SK-N-MC (cell line): ENCODE data around the gene IFT81.

ENCODE experiments used
- EZH2 ChIP-seq: fragments of 200-600 bp; sonication (generic); IDR thresholded peaks from one replicate; pipeline ENCODE4 v1.6.1; 2017; ENCODE audit warnings: antibody characterized with exemption
- FOXP2 ChIP-seq: optimal IDR thresholded peaks from 2 replicates; pipeline ENCODE3; 2011; ENCODE audit warnings: mild to moderate bottlenecking, moderate library complexity; ENCODE audit not compliant: insufficient read depth; ENCODE audit errors: extremely low read length, control extremely low read depth
- POLR2AphosphoS5 ChIP-seq: IDR thresholded peaks from 2 replicates; pipeline ENCODE4 v1.6.1; 2012; ENCODE audit warnings: mild to moderate bottlenecking, low read depth, low read length, borderline replicate concordance

- TF ChIP-seq EZH2: no peak
- TF ChIP-seq POLR2AphosphoS5: no peak
- no peak for TF ChIP-seq FOXP2
These were observed 35.2 kb upstream of the IFT81 start for GRCh38 chr12:110088936-110089335.
